ENCODE measurements around the gene MSRB3. TPM values are rescaled to one million over a fixed set of nuclear protein-coding genes. Genes with fewer than 3 reads are reported as not detected.

Gene MSRB3
- total RNA-seq = 10 to 100 TPM; 15.7 to 76.3 (median 30.4) TPM

DNA sequence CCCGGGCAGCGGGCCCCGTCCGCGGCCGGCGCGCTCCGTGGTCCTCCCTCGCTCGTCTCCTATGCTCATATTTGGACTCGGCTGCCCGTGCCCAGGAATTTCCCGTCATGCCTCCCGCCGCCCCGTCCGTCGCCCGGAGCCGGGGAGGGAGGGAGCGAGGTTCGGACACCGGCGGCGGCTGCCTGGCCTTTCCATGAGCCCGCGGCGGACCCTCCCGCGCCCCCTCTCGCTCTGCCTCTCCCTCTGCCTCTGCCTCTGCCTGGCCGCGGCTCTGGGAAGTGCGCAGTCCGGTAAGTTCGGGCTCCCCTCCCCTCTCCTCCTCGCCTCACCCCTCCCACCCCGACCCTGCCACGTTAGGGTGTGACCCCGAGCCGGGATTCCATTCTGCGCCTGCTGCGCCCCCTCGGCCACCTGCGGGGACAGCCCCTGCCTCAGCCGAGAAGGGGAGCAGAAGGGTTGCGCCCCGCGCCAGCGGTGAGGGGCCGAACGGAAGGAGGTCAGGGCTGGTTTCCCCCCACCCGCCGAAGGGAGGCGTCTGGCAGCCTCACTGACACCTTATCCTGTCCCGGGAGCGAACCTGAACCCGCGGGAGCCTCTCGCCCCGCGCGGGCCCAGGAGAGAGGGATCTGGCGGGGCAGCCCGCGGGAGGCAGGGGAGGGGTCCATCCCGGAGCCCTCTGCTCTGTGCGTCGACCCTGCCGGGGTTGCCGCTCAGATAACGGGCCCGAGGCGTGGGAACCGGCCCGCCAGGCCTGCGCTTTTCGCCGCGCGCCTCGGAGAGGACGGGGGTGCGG is at the start of gene MSRB3:
Gene MSRB3, plus strand, starts transcription at position 108 of the 793 bp plus-strand sequence. CDS start 29,897 bp downstream, outside the sequence.
- DNase-seq = peak; percentile 54 to 92
- TF ChIP-seq POLR2A (IDR thresholded peaks at IDR 0.05) (peak in 3 of 4 donors; percentile 29 to 33 (median 33)), POLR2AphosphoS5 (IDR thresholded peaks at IDR 0.05) (peak in 1 of 2 donors; percentile 83), EP300 (IDR thresholded peaks at IDR 0.05) (no peak), CTCF (IDR thresholded peaks at IDR 0.05) (peak in 2 of 6 experiments; percentile 13 to 25)
- Histone ChIP-seq H3K4me1 (peaks cover 6 to 28% (median 16%) of the 10 kb centered on the region in 4 donors), H3K36me3 (no peaks in the 10 kb centered on the region), H3K4me3 (peak within 1 kb of the TSS; percentile 62 to 85 (median 69)), H3K27ac (peak within 1 kb of the TSS; percentile 86 to 94 (median 94)), H3K9me3 (no peaks in the 10 kb centered on the region), H3K27me3 (no peaks in the 10 kb centered on the region)
- peak; percentile 78 to 95 for ATAC-seq (ENCODE audit: low FRiP score in 2 of 2)
- 0 to 2% methylated on average over 13 to 25 of the region's 85 CpGs for WGBS, 2 donors

DNA sequence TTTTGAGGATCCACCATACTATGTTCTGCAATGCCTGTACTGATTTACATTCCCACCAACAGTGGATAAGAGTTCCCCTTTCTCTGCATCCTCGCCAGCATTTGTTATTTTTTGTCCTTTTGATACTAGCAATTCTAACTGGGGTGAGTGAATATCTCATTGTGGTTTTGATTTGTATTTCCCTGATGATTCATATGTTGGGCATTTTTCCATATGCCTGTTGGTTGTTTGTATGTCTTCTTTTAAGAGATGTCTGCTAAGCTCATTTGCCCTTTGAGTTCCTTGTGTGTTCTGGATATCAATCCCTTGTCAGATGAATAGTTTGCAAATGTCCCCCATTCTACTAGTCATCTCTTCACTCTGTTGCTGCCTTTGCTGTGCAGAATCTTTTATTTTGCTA is 49.0 kb upstream of the MSRB3 start:
- 80 to 93% methylated on average over 1 of the region's 1 CpG for WGBS, 2 donors
- Histone ChIP-seq H3K4me1 (peaks cover 0 to 9% (median 7%) of the 10 kb centered on the region in 4 donors), H3K36me3 (peaks cover 0 to 8% (median 0%) of the 10 kb centered on the region in 4 donors), H3K27me3 (no peaks in the 10 kb centered on the region), H3K27ac (no peak overlapping the region), H3K4me3 (no peak overlapping the region), H3K9me3 (peaks cover 8 to 12% (median 10%) of the 10 kb centered on the region in 4 donors)
- no peak for DNase-seq
- ATAC-seq (ENCODE audit: low FRiP score in 2 of 2) = no peak
- TF ChIP-seq EP300 (IDR thresholded peaks at IDR 0.05) = no peak
- TF ChIP-seq POLR2A (IDR thresholded peaks at IDR 0.05) = no peak
- no peak for TF ChIP-seq POLR2AphosphoS5 (IDR thresholded peaks at IDR 0.05)
- no peak for TF ChIP-seq CTCF (IDR thresholded peaks at IDR 0.05)

GRCh38 chr12:65232476-65233077 is 45.9 kb upstream of the MSRB3 start:
- DNase-seq (no peak), ATAC-seq (ENCODE audit: low FRiP score in 2 of 2) (no peak)
- 17 to 18% methylated on average over 3 of the region's 3 CpGs for WGBS, 2 donors
- TF ChIP-seq CTCF (IDR thresholded peaks at IDR 0.05) (peak in 4 of 6 experiments; percentile 26 to 46 (median 28)), EP300 (IDR thresholded peaks at IDR 0.05) (no peak)
- H3K27me3 ChIP-seq = no peaks in the 10 kb centered on the region
- H3K4me1 ChIP-seq = peaks cover 0 to 9% (median 7%) of the 10 kb centered on the region in 4 donors
- H3K4me3 ChIP-seq = no peak overlapping the region
- H3K36me3 ChIP-seq = peaks cover 0 to 8% (median 0%) of the 10 kb centered on the region in 4 donors
- H3K9me3 ChIP-seq = peaks cover 8 to 12% (median 10%) of the 10 kb centered on the region in 4 donors
- H3K27ac ChIP-seq = no peak overlapping the region

- no peak for DNase-seq
- TF ChIP-seq POLR2AphosphoS5 (IDR thresholded peaks at IDR 0.05) (no peak), CTCF (IDR thresholded peaks at IDR 0.05) (no peak), POLR2A (IDR thresholded peaks at IDR 0.05) (no peak), EP300 (IDR thresholded peaks at IDR 0.05) (no peak)
- H3K9me3 ChIP-seq = no peaks in the 10 kb centered on the region
- no peak overlapping the region for H3K4me3 ChIP-seq
- no peaks in the 10 kb centered on the region for H3K27me3 ChIP-seq
- ATAC-seq (ENCODE audit: low FRiP score in 2 of 2) = no peak
- 96 to 100% methylated on average over 1 of the region's 1 CpG for WGBS, 2 donors
- H3K4me1 ChIP-seq = peaks cover 0 to 6% (median 4%) of the 10 kb centered on the region in 4 donors
- no peak overlapping the region for H3K27ac ChIP-seq
- peaks cover 0 to 25% (median 3%) of the 10 kb centered on the region in 4 donors for H3K36me3 ChIP-seq
These were observed 41.3 kb upstream of the MSRB3 start for GRCh38 chr12:65237153-65237552.
